HG02973 (cell line): ENCODE results near the gene ARHGAP12.
A peak's percentile ranks its signal among the peaks of the same experiment; 100 is the strongest.
"Not testable (repeated sequence)": the region's sequence is repeated elsewhere in the genome, so short reads cannot be mapped to it uniquely, and the experiment has no call there.

ENCODE experiments used
- ATAC-seq: cut with Tn5 transposase; IDR thresholded peaks from one replicate; pipeline ENCODE4 v1.9.1; 2021; ENCODE audit warnings: moderate library complexity; ENCODE audit not compliant: unreplicated experiment

ARHGAP12 gene

GRCh38 chr10:31927565-31927883 is 1.1 kb downstream of the ARHGAP12 start:
- peak; percentile 6 for ATAC-seq

- ATAC-seq, result no peak
These were observed 1.7 kb downstream of the ARHGAP12 start for GRCh38 chr10:31926765-31927564.

GRCh38 chr10:31926160-31926559 is 2.5 kb downstream of the ARHGAP12 start:
- no peak for ATAC-seq

- ATAC-seq, result no peak
These were observed 3.8 kb downstream of the ARHGAP12 start for GRCh38 chr10:31924833-31925232.

- ATAC-seq, result no peak
These were observed 5.2 kb downstream of the ARHGAP12 start for GRCh38 chr10:31923389-31923788.

- ATAC-seq, result peak; percentile 51
These were observed 7.6 kb downstream of the ARHGAP12 start for GRCh38 chr10:31921031-31921430.

GRCh38 chr10:31920538-31920937 is 8.1 kb downstream of the ARHGAP12 start:
- ATAC-seq, result peak; percentile 43

GRCh38 chr10:31918671-31919409 is 9.8 kb downstream of the ARHGAP12 start:
- no peak for ATAC-seq

GRCh38 chr10:31914370-31914769 is 14.3 kb downstream of the ARHGAP12 start:
- ATAC-seq, result no peak

- no peak for ATAC-seq
These were observed 15.5 kb downstream of the ARHGAP12 start for GRCh38 chr10:31912898-31913850.

GRCh38 chr10:31912289-31912688 is 16.3 kb downstream of the ARHGAP12 start:
- ATAC-seq, result no peak

GRCh38 chr10:31910016-31910415 is 18.6 kb downstream of the ARHGAP12 start:
- no peak for ATAC-seq

- no peak for ATAC-seq
These were observed 20.5 kb downstream of the ARHGAP12 start for GRCh38 chr10:31908157-31908556.

- no peak for ATAC-seq
These were observed 22.6 kb downstream of the ARHGAP12 start for GRCh38 chr10:31906039-31906438.

- no peak for ATAC-seq
These were observed 23.0 kb downstream of the ARHGAP12 start for GRCh38 chr10:31905586-31905985.

- no peak for ATAC-seq
These were observed 26.0 kb downstream of the ARHGAP12 start for GRCh38 chr10:31902625-31903024.

- ATAC-seq, result no peak
These were observed 31.1 kb downstream of the ARHGAP12 start for GRCh38 chr10:31897506-31897905.

- ATAC-seq, result no peak
These were observed 31.7 kb downstream of the ARHGAP12 start for GRCh38 chr10:31896968-31897384.

GRCh38 chr10:31895722-31896121 is 32.9 kb downstream of the ARHGAP12 start:
- ATAC-seq, result not testable (repeated sequence)

- no peak for ATAC-seq
These were observed 40.2 kb downstream of the ARHGAP12 start for GRCh38 chr10:31888442-31888841.

- no peak for ATAC-seq
These were observed 40.8 kb downstream of the ARHGAP12 start for GRCh38 chr10:31887850-31888249.
